Sigmoid colon (tissue), 7 donors: ENCODE measurements around the gene ABCG2. TPM values are rescaled to one million over a fixed set of nuclear protein-coding genes. Genes with fewer than 3 reads are reported as not detected.

Experiments
- DNase-seq: peaks from one replicate; pipeline ENCODE4 v3.0.0-alpha.2; 2019
- H3K27ac ChIP-seq, 4 donors: fragments of 200-600 bp; sonication (generic); one replicate each; pipeline ENCODE4 v1.5.1; 2016 to 2019; ENCODE audit warnings: mild to moderate bottlenecking in 1 of 4
- H3K27me3 ChIP-seq, 3 donors: fragments of 200-600 bp; sonication (generic); one replicate each; pipeline ENCODE4 v1.5.1; 2019; ENCODE audit warnings: mild to moderate bottlenecking in 1 of 3
- H3K36me3 ChIP-seq, 4 donors: fragments of 200-600 bp; sonication (generic); one replicate each; pipeline ENCODE4 v1.5.1; 2016 to 2019
- H3K4me1 ChIP-seq, 4 donors: fragments of 200-600 bp; sonication (generic); one replicate each; pipeline ENCODE4 v1.5.1; 2017 to 2019
- H3K4me3 ChIP-seq, 4 donors: fragments of 200-600 bp; sonication (generic); one replicate each; pipeline ENCODE4 v1.5.1; 2017 to 2019; ENCODE audit warnings: mild to moderate bottlenecking in 2 of 4, moderate library complexity in 1 of 4
- H3K9me3 ChIP-seq, 4 donors: fragments of 200-600 bp in 3 of 4; sonication (generic) in 3 of 4; one replicate each; pipeline versions ENCODE4 v1.5.1 to v1.6.1; 2013 to 2019
- EP300 ChIP-seq, 4 donors: sonication (generic); formaldehyde crosslinking; IDR thresholded peaks; one replicate each; pipeline ENCODE4 v1.6.1; 2017; ENCODE audit warnings: antibody characterized with exemption in 4 of 4
- POLR2A ChIP-seq, 2 donors: fragments of 450-650 bp; IDR thresholded peaks; one replicate each; pipeline ENCODE4 v1.6.1; 2016; ENCODE audit warnings: antibody characterized with exemption in 2 of 2, mild to moderate bottlenecking in 2 of 2, moderate library complexity in 2 of 2
- POLR2AphosphoS5 ChIP-seq, 4 donors: sonication (generic); formaldehyde crosslinking; IDR thresholded peaks; one replicate each; pipeline ENCODE4 v1.6.1; 2017; ENCODE audit warnings: antibody characterized with exemption in 4 of 4
- WGBS, 2 donors: extraction: QIAGEN DNeasy Blood & Tissue Kit; methylation state at CpG; one replicate each; pipeline ENCODE4 v1.1.7; 2013; 5-methylcytosine and 5-hydroxymethylcytosine counted together
- intact Hi-C: fragments of 100-400 bp; cut with DNase I; formaldehyde crosslinking; loops from one replicate; pipeline ENCODE4 v1.15.1; 2023
- polyA plus RNA-seq, 3 donors: library from polyadenylated mRNA; stranded (reverse); fragments of 200-250 nt; gene quantifications; one replicate each; pipeline ENCODE4 v1.2.3, GENCODE V29; 2013
- total RNA-seq, 4 donors: library from RNA; depleted of rRNA; stranded (reverse); fragments of >200 nt; gene quantifications; one replicate each; pipeline ENCODE4 v1.1.0, GENCODE V29; 2016
- TF ChIP-seq, protein P1 (sequence below), 4 experiments: fragments of 450-650 bp in 3 of 4; fragments of 200-600 bp in 1 of 4; IDR thresholded peaks; one replicate each; pipeline ENCODE4 v1.5.1; 2016 to 2019; ENCODE audit warnings: antibody characterized with exemption in 4 of 4, mild to moderate bottlenecking in 3 of 4, moderate library complexity in 2 of 4
- donor health status: healthy with polysubstance abuse.
- donor health status: Bipolar disorder and iron deficiency.
- donor health status: healthy.

The ABCG2 gene
- 1 to 10 TPM; 1.1 to 2.9 (median 2.0) TPM for total RNA-seq
- polyA plus RNA-seq, result 10 to 100 TPM; 13.2 to 36.5 (median 15.7) TPM

DNA sequence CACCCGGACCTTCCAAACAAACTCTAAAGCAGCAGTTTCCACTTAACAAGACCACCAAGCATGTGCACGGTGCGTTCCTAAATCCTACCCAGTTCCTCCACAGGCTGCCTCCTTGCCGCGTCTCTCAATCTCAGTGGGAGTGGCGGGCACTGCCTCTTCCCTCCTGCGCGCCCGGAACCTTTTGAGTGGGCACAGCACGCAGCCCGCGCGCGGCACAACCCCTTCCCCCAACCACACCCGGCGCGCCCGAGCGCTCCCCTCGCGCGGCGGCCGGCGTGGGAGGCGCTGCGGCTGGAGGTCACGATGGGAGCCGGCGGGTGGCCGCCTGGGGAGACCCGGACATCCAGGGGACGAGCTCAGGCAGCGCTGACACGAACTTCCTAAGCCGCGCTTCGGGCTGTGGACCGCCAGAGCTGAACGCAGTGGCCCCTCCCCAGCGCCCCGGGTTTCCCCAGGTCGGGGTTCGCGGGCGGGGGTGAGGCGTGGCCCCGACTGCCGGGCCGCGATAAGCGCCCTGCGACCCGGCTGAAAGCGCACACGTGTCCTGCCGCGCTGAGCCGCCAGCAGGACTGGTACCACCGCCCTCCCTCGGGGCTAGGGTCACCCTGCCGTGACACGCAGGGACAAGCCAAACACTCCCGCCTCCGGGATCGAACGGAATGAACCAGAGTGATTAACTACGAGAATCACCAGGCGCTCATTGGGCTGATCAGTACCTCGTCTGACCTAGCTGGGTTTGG is at the start of gene ABCG2:
ABCG2 (minus strand) TSS at position 151 of the 740 bp plus-strand sequence. CDS start 18,644 bp downstream, outside the sequence.
- peak within 1 kb of the TSS; percentile 12 to 59 (median 44) for H3K4me3 ChIP-seq
- TF ChIP-seq, protein P1, sequence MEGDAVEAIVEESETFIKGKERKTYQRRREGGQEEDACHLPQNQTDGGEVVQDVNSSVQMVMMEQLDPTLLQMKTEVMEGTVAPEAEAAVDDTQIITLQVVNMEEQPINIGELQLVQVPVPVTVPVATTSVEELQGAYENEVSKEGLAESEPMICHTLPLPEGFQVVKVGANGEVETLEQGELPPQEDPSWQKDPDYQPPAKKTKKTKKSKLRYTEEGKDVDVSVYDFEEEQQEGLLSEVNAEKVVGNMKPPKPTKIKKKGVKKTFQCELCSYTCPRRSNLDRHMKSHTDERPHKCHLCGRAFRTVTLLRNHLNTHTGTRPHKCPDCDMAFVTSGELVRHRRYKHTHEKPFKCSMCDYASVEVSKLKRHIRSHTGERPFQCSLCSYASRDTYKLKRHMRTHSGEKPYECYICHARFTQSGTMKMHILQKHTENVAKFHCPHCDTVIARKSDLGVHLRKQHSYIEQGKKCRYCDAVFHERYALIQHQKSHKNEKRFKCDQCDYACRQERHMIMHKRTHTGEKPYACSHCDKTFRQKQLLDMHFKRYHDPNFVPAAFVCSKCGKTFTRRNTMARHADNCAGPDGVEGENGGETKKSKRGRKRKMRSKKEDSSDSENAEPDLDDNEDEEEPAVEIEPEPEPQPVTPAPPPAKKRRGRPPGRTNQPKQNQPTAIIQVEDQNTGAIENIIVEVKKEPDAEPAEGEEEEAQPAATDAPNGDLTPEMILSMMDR (IDR thresholded peaks at IDR 0.05), result no peak
- no peak for TF ChIP-seq EP300 (IDR thresholded peaks at IDR 0.05)
- no peak for TF ChIP-seq POLR2A (IDR thresholded peaks at IDR 0.05)
- TF ChIP-seq POLR2AphosphoS5 (IDR thresholded peaks at IDR 0.05), result no peak
- H3K27me3 ChIP-seq, result peaks cover 0 to 25% (median 8%) of the 10 kb centered on the region in 3 donors
- peaks cover 0 to 14% (median 6%) of the 10 kb centered on the region in 4 donors for H3K4me1 ChIP-seq
- no peaks in the 10 kb centered on the region for H3K9me3 ChIP-seq
- intact Hi-C loops, result no loop called here
- DNase-seq, result no peak
- H3K27ac ChIP-seq, result peak within 1 kb of the TSS in 1 of 4 donors; percentile 32
- H3K36me3 ChIP-seq, result no peaks in the 10 kb centered on the region
- 0 to 1% methylated on average over 70 of the region's 70 CpGs for WGBS, 2 donors

- DNase-seq, result no peak
- Histone ChIP-seq H3K27me3 (no peaks in the 10 kb centered on the region), H3K4me3 (no peak overlapping the region), H3K4me1 (no peaks in the 10 kb centered on the region), H3K36me3 (no peaks in the 10 kb centered on the region), H3K27ac (no peak overlapping the region), H3K9me3 (no peaks in the 10 kb centered on the region)
- WGBS, 2 donors, result 69 to 76% methylated on average over 4 of the region's 4 CpGs
- intact Hi-C loops, result no loop called here
- TF ChIP-seq POLR2A (IDR thresholded peaks at IDR 0.05), result no peak
These were observed 49.7 kb upstream of the ABCG2 start for GRCh38 chr4:88208156-88208555.

GRCh38 chr4:88207171-88207570 is 48.7 kb upstream of the ABCG2 start:
- no peaks in the 10 kb centered on the region for H3K27me3 ChIP-seq
- no peaks in the 10 kb centered on the region for H3K36me3 ChIP-seq
- H3K27ac ChIP-seq, result no peak overlapping the region
- no peak overlapping the region for H3K4me3 ChIP-seq
- no peak for TF ChIP-seq POLR2AphosphoS5 (IDR thresholded peaks at IDR 0.05)
- TF ChIP-seq, protein P1 (IDR thresholded peaks at IDR 0.05), result no peak
- TF ChIP-seq POLR2A (IDR thresholded peaks at IDR 0.05), result no peak
- no peak for TF ChIP-seq EP300 (IDR thresholded peaks at IDR 0.05)
- intact Hi-C loops, result no loop called here
- WGBS, 2 donors, result 58 to 83% methylated on average over 4 of the region's 4 CpGs
- no peak for DNase-seq
- no peaks in the 10 kb centered on the region for H3K9me3 ChIP-seq
- H3K4me1 ChIP-seq, result no peaks in the 10 kb centered on the region

DNA sequence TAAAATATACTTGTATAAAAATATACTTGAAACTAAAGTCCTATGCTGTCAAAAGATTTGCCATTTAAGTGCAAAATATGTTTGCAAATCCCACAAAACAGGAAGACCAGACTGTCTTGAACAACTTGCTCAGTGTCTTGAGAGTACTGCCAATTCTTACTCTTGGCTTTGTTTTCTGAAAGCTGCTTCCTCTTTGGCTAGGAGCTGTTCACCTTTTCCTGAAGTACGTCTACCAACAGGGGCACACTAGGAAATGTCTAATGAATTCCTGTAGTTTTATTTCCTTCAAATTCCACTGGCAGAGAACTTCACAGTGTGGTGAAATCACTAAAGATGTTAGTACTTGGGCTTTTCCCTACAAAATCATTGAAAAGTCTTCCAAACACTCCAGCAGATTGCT is 46.4 kb upstream of the ABCG2 start:
- H3K9me3 ChIP-seq, result no peaks in the 10 kb centered on the region
- H3K27me3 ChIP-seq, result no peaks in the 10 kb centered on the region
- no peaks in the 10 kb centered on the region for H3K4me1 ChIP-seq
- no peaks in the 10 kb centered on the region for H3K36me3 ChIP-seq
- no peak for TF ChIP-seq POLR2AphosphoS5 (IDR thresholded peaks at IDR 0.05)
- no peak for TF ChIP-seq POLR2A (IDR thresholded peaks at IDR 0.05)
- TF ChIP-seq EP300 (IDR thresholded peaks at IDR 0.05), result no peak
- TF ChIP-seq, protein P1 (IDR thresholded peaks at IDR 0.05), result no peak
- H3K27ac ChIP-seq, result no peak overlapping the region
- WGBS, 2 donors, result 7 to 20% methylated on average over 1 of the region's 1 CpG
- intact Hi-C loops, result no loop called here
- no peak overlapping the region for H3K4me3 ChIP-seq
- DNase-seq, result no peak

GRCh38 chr4:88202443-88202842 is 44.0 kb upstream of the ABCG2 start:
- intact Hi-C loops, result no loop called here
- H3K27ac ChIP-seq, result no peak overlapping the region
- H3K4me1 ChIP-seq, result no peaks in the 10 kb centered on the region
- no peaks in the 10 kb centered on the region for H3K36me3 ChIP-seq
- H3K9me3 ChIP-seq, result no peaks in the 10 kb centered on the region
- no peak for DNase-seq
- 74 to 86% methylated on average over 6 of the region's 6 CpGs for WGBS, 2 donors
- no peaks in the 10 kb centered on the region for H3K27me3 ChIP-seq
- no peak overlapping the region for H3K4me3 ChIP-seq
- no peak for TF ChIP-seq POLR2A (IDR thresholded peaks at IDR 0.05)
- TF ChIP-seq, protein P1 (IDR thresholded peaks at IDR 0.05), result no peak
- no peak for TF ChIP-seq EP300 (IDR thresholded peaks at IDR 0.05)
- TF ChIP-seq POLR2AphosphoS5 (IDR thresholded peaks at IDR 0.05), result no peak
